ENCODE measurements around the gene ADCY4. TPM values are rescaled to one million over a fixed set of nuclear protein-coding genes. Genes with fewer than 3 reads are reported as not detected.
A peak's percentile ranks its signal among the peaks of the same experiment; 100 is the strongest.

The ADCY4 gene
- total RNA-seq, 1 experiment from 2014 or later: not detected

DNA sequence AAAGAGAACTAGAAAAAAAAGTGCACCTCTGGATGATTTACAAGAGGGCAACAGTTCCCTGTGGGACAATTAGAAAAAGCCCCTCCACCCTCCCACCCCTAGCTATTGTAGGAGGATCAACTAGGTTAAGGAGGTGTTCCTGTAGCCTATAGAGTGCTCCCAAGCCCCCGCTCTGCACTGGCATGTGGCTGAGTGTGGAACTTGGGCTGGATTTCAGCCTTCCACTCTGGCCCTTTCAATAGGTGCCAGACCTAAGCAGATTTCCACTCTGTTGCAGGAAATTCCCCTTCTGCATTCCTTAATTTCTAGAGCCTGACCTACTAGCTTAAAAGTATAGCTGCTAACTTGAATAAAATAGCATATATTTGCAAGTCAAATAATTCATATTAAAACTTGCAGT, 35.9 kb upstream of the ADCY4 start:
- Histone ChIP-seq H3K4me3 (no peak overlapping the region), H3K27me3 (replicated peaks) (no peaks in the 10 kb centered on the region), H3K9me3 (replicated peaks) (no peaks in the 10 kb centered on the region), H3K36me3 (peaks cover 31% of the 10 kb centered on the region), H3K4me1 (replicated peaks) (peaks cover 24% of the 10 kb centered on the region), H3K27ac (no peak overlapping the region)
- no peak for DNase-seq (ENCODE audit: low read depth in 1 of 2, low spot score in 2 of 2)

DNA sequence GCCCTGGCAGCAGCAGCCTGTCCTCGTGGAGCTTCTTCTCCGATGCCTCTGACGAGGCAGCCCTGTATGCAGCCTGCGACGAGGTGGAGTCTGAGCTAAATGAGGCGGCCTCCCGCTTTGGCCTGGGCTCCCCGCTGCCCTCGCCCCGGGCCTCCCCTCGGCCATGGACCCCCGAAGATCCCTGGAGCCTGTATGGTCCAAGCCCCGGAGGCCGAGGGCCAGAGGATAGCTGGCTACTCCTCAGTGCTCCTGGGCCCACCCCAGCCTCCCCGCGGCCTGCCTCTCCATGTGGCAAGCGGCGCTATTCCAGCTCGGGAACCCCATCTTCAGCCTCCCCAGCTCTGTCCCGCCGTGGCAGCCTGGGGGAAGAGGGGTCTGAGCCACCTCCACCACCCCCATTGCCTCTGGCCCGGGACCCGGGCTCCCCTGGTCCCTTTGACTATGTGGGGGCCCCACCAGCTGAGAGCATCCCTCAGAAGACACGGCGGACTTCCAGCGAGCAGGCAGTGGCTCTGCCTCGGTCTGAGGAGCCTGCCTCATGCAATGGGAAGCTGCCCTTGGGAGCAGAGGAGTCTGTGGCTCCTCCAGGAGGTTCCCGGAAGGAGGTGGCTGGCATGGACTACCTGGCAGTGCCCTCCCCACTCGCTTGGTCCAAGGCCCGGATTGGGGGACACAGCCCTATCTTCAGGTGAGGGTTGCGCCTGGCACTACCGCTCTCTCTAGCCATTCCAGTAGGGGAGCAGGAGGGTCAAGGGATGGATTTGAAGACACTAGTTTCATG, 35.2 kb upstream of the ADCY4 start:
- peaks cover 31% of the 10 kb centered on the region for H3K36me3 ChIP-seq
- H3K4me3 ChIP-seq: no peak overlapping the region
- no peaks in the 10 kb centered on the region for H3K27me3 ChIP-seq (replicated peaks)
- no peak for DNase-seq (ENCODE audit: low read depth in 1 of 2, low spot score in 2 of 2)
- no peaks in the 10 kb centered on the region for H3K9me3 ChIP-seq (replicated peaks)
- no peak overlapping the region for H3K27ac ChIP-seq
- peaks cover 30% of the 10 kb centered on the region for H3K4me1 ChIP-seq (replicated peaks)

DNA sequence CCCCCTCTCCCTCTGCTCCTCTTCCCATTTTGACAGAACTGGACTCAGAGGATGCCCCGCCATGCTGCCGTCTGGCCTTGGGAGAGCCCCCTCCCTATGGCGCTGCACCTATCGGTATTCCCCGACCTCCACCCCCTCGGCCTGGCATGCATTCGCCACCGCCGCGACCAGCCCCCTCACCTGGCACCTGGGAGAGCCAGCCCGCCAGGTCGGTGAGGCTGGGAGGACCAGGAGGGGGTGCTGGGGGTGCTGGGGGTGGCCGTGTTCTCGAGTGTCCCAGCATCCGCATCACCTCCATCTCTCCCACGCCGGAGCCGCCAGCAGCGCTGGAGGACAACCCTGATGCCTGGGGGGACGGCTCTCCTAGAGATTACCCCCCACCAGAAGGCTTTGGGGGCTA, 34.6 kb upstream of the ADCY4 start:
- H3K27me3 ChIP-seq (replicated peaks): no peaks in the 10 kb centered on the region
- H3K36me3 ChIP-seq: peaks cover 31% of the 10 kb centered on the region
- no peaks in the 10 kb centered on the region for H3K9me3 ChIP-seq (replicated peaks)
- peak overlapping the region; percentile 24; the same call in 1 of the 2 replicates for H3K27ac ChIP-seq
- H3K4me1 ChIP-seq (replicated peaks): peaks cover 33% of the 10 kb centered on the region
- DNase-seq (ENCODE audit: low read depth in 1 of 2, low spot score in 2 of 2): no peak
- peak overlapping the region; percentile 60 for H3K4me3 ChIP-seq

DNA sequence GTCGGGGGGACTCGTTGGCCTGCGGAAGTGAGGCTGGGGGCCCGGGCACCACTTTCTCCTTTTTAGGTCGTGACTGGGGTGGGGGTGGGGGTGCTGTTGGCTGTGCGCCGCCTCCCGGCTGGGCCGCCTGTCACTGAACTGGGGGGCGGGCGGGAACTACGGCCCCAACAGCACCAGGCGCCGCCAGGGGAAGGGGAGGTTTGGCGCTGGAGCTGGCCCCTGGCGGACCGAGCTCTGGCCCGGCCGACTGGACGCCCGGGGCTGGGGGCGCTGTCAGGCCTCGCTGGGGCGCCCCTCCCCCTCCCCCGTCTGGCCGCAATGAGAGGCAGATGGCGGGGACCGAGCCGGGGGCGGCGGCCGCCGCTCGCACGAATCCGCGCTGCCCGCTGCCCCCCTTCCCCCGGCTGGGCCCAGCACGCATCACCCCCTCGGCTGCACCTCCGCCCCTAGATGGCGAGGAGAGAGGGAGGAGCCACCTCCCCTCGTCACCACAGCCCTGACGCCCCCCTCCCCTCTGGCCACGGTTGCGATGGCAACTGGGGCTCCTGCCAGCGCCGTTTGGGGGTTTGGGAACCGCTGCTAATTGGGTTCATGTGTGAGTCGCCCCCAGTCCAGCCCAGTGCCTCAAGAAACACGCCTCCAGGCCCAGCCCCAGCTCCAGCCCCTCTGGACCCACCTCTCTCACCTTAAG, 33.8 kb upstream of the ADCY4 start:
- Histone ChIP-seq H3K27me3 (replicated peaks) (no peaks in the 10 kb centered on the region), H3K4me1 (replicated peaks) (peaks cover 33% of the 10 kb centered on the region), H3K36me3 (peaks cover 25% of the 10 kb centered on the region), H3K9me3 (replicated peaks) (no peaks in the 10 kb centered on the region), H3K4me3 (peak overlapping the region; percentile 60), H3K27ac (peak overlapping the region; percentile 75)
- peak; percentile 60 to 71 for DNase-seq (ENCODE audit: low read depth in 1 of 2, low spot score in 2 of 2)

DNA sequence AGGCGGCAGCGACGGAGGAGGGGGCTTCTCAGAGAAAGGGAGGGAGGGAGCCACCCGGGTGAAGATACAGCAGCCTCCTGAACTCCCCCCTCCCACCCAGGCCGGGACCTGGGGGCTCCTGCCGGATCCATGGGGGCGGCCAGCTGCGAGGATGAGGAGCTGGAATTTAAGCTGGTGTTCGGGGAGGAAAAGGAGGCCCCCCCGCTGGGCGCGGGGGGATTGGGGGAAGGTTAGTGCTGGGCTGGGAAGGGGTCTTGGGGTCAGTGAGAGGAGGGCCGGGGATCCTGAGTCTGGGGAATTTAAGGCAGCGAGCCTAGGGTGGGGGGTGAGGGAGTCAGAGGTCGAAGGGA, 33.3 kb upstream of the ADCY4 start:
- peak overlapping the region; percentile 60 for H3K4me3 ChIP-seq
- H3K4me1 ChIP-seq (replicated peaks): peaks cover 33% of the 10 kb centered on the region
- H3K27ac ChIP-seq: peak overlapping the region; percentile 75
- DNase-seq (ENCODE audit: low read depth in 1 of 2, low spot score in 2 of 2): no peak
- no peaks in the 10 kb centered on the region for H3K27me3 ChIP-seq (replicated peaks)
- H3K36me3 ChIP-seq: peaks cover 20% of the 10 kb centered on the region
- H3K9me3 ChIP-seq (replicated peaks): no peaks in the 10 kb centered on the region

DNA sequence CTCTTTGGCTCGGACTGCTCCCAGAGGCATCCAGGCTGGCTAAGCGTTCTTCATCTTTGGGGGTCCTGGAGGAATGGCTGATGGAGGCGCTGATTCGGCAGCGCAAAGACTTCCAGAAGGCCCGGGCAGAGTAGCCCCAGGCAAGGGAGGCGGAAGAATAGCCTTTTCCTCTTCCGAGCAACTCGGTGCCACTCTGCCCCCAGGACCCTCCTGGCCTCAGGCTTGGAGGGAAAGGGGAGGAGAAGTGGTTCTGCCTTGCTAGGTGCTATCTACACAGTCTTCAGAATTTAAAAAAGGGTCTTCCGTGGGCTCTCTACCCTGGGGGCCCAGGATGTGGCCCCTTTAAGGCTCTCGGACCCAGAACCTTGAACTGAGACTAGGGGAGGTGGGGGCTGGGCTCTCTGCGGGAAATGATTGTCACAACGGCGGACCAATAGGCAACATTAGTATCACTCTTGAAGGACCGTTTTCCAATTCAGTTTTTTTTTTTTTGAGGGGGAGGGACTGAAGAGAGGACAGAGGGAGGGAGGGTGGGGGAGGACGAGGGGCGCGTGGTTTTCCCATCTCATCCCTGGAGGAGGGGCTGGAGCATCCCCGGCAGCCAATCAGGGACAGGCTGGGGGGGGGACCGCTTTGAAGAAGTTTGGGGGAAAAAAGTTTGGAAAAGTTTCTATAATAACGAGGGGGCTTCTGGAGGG, 32.8 kb upstream of the ADCY4 start, which contains the start of gene NFATC4:
TSS of gene NFATC4 (plus strand) at position 671 of the 698 bp plus-strand sequence. CDS start 157 bp downstream, outside the sequence.
- Histone ChIP-seq H3K4me3 (peak within 1 kb of the TSS; percentile 60), H3K9me3 (replicated peaks) (no peaks in the 10 kb centered on the region), H3K27ac (peak within 1 kb of the TSS; percentile 75), H3K36me3 (peaks cover 15% of the 10 kb centered on the region), H3K27me3 (replicated peaks) (no peaks in the 10 kb centered on the region), H3K4me1 (replicated peaks) (peaks cover 33% of the 10 kb centered on the region)
- DNase-seq (ENCODE audit: low read depth in 1 of 2, low spot score in 2 of 2): peak; percentile 84

DNA sequence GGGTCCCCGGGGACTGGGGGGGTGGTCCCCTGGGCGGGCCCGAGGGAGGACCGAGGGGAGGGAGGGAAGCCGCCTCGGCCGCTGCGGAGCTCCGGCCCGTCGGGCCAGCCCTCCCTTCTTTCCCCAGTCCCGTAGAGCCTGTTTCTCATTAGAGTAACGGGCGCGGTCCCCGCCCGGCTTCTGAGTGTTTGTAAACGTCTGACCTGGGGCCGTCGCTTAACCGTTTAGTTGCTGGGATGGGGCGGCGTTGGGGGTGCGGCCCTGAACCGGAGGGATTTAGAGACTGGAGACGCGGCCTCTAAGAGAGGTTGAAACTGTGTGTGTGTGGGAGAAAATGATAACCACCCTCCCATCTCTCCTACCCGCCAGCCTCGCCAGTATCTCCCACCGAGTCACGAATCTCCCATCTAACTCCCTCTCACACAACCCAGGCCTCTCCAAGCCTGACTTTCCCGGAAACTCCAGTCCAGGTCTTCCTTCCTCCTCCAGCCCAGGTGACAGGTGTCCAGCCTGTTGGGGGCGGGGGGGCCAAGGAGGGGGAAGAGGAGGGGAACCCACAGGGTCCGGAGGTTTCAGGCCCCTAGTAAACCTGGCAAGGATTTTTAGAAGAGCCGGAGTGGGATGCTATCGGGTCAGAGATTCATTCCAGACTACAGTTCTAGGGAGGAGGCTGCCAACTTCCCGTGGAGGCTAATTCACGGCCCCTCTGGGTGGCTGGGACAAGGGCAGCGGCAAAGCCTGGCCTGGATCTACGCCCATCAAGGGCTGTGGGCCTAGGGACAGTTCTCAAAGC, 32.0 kb upstream of the ADCY4 start:
- peak; percentile 86 to 87 for DNase-seq (ENCODE audit: low read depth in 1 of 2, low spot score in 2 of 2)
- Histone ChIP-seq H3K9me3 (replicated peaks) (no peaks in the 10 kb centered on the region), H3K27me3 (replicated peaks) (no peaks in the 10 kb centered on the region), H3K4me3 (peak overlapping the region; percentile 60), H3K36me3 (peaks cover 12% of the 10 kb centered on the region), H3K27ac (peak overlapping the region; percentile 70), H3K4me1 (replicated peaks) (peaks cover 33% of the 10 kb centered on the region)

DNA sequence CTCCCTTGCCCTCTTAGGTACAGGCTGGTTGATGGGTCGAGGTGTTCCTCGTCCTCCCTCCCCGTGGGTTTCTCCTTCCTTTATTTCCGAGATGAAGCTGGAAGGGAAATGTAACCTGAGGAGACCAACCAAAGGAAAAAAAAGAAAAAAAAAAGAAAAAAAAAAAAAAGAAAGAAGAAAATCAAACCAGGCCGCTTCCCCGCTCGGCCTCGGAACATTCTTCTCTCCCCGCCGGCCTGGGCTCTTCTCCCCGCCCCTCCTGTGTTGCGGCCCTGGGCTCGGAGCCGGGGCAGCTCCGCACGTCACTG, 31.5 kb upstream of the ADCY4 start:
- Histone ChIP-seq H3K4me1 (replicated peaks) (peaks cover 33% of the 10 kb centered on the region), H3K4me3 (peak overlapping the region; percentile 60), H3K27me3 (replicated peaks) (no peaks in the 10 kb centered on the region), H3K36me3 (peaks cover 12% of the 10 kb centered on the region), H3K27ac (peak overlapping the region; percentile 70), H3K9me3 (replicated peaks) (no peaks in the 10 kb centered on the region)
- no peak for DNase-seq (ENCODE audit: low read depth in 1 of 2, low spot score in 2 of 2)

DNA sequence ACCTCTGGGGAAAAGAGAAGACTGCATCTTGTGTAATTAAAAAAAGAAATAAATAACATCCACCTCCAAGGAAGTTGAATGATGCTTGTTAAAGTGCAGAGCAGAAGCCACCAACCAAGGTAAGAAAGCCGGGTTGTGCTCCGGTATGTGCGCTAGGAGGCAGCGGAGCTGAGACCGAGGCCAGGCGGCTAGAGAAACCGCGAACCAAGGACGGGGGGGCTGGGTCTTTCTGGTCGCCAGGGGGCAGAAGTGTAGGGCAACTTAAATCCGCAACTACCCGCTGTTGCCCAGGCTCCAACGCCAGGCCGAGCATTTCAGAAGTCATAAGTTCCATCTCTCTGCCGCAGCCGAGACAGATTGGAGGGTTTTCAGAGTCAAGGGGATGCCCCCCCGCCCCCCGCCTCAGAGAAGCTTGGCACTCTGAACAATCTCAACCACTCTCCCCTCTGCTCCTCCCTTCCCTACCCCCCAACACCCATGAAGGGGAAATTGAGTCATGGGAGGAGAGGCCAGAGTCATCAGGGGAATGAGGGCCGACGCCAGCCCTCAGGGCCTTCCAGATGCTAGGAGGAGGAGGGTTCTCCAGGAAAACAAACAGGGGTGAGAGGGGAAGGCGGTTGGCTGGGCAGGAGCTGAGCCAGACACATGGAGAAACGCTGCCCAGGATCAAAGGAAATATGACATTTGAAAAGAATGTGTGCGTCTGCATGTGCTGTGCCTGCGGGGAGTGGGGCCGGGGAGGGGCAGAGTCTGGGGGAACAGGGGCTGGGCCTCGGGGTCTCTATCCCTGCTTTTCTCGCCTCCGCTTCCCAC, 30.9 kb upstream of the ADCY4 start:
- Histone ChIP-seq H3K4me3 (peak overlapping the region; percentile 60), H3K4me1 (replicated peaks) (peaks cover 33% of the 10 kb centered on the region), H3K9me3 (replicated peaks) (no peaks in the 10 kb centered on the region), H3K27me3 (replicated peaks) (no peaks in the 10 kb centered on the region), H3K27ac (peak overlapping the region; percentile 70), H3K36me3 (peaks cover 8% of the 10 kb centered on the region)
- peak; percentile 75 to 86 for DNase-seq (ENCODE audit: low read depth in 1 of 2, low spot score in 2 of 2)

DNA sequence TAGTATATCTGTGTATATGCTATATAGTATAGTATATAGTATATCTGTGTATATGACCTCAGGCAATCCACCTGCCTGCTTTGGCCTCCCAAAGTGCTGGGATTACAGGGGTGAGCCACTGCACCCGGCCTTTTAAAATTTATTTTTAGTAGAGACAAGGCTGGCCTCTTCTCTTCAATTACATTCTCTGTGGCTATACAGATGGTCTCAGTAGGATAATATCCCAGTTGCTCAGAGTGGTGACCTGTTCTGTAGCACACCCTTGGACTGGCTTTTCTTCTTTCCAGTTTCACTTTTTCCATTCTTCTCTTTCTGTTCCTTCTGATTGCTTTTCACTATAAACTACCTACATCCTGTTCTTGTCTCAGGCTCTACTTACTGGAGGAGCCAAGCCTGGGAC, 30.0 kb upstream of the ADCY4 start:
- Histone ChIP-seq H3K4me3 (no peak overlapping the region), H3K9me3 (replicated peaks) (no peaks in the 10 kb centered on the region), H3K36me3 (peaks cover 5% of the 10 kb centered on the region), H3K27ac (no peak overlapping the region), H3K4me1 (replicated peaks) (peaks cover 33% of the 10 kb centered on the region), H3K27me3 (replicated peaks) (no peaks in the 10 kb centered on the region)
- no peak for DNase-seq (ENCODE audit: low read depth in 1 of 2, low spot score in 2 of 2)

DNA sequence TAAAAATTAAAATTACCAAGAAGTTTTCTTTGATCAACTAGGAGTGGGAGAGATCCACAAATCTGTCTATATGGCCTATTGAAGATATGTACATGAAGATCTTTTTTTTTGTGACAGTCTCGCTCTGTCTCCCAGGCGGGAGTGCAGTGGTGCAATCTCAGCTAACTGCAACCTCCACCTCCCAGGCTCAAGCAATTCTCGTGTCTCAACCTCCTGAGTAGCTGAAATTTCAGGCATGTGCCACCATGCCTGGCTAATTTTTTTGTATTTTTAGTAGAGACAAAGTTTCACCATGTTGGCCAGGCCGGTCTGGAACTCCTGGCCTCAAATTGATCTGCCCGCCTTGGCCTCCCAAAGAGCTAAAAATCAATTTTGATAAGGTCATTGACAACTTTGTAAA, 28.5 kb upstream of the ADCY4 start:
- no peaks in the 10 kb centered on the region for H3K9me3 ChIP-seq (replicated peaks)
- no peak for DNase-seq (ENCODE audit: low read depth in 1 of 2, low spot score in 2 of 2)
- no peaks in the 10 kb centered on the region for H3K36me3 ChIP-seq
- H3K4me3 ChIP-seq: no peak overlapping the region
- H3K4me1 ChIP-seq (replicated peaks): peaks cover 25% of the 10 kb centered on the region
- H3K27ac ChIP-seq: no peak overlapping the region
- no peaks in the 10 kb centered on the region for H3K27me3 ChIP-seq (replicated peaks)

DNA sequence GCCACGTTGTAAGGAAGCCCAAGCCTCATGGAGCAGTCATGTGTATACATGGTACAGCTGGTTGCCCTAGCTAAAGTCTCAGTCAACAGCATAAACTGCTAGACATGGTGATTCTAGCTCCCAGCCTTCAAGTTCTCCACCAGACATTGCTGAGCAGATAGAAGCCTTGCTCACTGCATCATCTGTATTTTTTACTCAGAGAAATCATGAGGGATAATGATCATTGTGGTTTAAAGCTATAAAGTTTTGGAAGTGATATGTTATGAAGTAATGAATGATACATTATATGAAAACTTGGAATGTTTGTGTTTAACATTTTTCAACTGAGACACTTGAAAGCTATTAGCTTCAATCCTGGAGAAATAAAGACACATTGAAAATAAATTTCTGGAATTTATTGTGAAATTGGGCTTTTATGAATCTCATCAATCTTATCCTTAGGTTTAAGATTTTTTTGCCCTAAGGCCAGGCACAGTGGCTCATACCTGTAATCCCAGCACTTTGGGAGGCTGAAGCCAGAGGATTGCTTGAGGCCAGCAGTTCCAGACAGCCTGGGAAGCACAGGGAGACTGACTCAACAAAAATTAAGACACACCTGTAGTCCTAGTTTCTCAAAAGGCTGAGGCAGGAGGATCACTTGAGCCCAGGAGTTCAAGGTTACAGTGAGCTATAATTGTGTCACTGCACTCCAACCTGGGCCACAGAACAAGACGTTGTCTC, 27.5 kb upstream of the ADCY4 start:
- no peaks in the 10 kb centered on the region for H3K27me3 ChIP-seq (replicated peaks)
- no peaks in the 10 kb centered on the region for H3K36me3 ChIP-seq
- no peaks in the 10 kb centered on the region for H3K9me3 ChIP-seq (replicated peaks)
- no peak for DNase-seq (ENCODE audit: low read depth in 1 of 2, low spot score in 2 of 2)
- H3K4me1 ChIP-seq (replicated peaks): peaks cover 22% of the 10 kb centered on the region
- no peak overlapping the region for H3K27ac ChIP-seq
- no peak overlapping the region for H3K4me3 ChIP-seq

Data from SJSA1 (cell line).